ENCODE measurements around the gene TMEM171. TPM values are rescaled to one million over a fixed set of nuclear protein-coding genes. Genes with fewer than 3 reads are reported as not detected.

TMEM171 gene
- total and polyA plus RNA-seq, 8 donors = 1.2 to 59.8 (median 8.0) TPM

DNA sequence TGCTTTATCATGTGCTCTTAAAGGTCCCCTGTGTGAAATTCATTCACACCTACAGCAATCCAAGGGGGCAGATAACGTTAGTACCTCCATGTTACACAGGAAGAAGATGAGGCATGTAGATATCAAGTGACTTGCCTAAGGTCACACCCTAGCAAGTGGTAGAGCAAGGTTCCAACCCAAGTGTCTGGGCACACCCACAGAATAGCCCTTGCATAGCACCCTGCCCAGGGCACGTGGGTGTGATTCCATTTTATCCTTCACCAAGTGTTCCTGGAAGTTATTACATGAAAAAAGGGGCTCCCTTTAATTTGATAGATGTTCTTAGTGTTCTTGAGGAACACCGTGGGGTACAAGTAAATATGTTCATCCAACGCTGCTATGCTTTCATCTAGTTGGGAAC, 4.9 kb downstream of the TMEM171 start:
- H3K27ac ChIP-seq = no peak overlapping the region
- WGBS, 5 donors = 66 to 80% (median 68%) methylated on average over 4 of the region's 4 CpGs
- H3K4me1 ChIP-seq = peaks cover 6 to 19% (median 14%) of the 10 kb centered on the region in 4 donors

DNA sequence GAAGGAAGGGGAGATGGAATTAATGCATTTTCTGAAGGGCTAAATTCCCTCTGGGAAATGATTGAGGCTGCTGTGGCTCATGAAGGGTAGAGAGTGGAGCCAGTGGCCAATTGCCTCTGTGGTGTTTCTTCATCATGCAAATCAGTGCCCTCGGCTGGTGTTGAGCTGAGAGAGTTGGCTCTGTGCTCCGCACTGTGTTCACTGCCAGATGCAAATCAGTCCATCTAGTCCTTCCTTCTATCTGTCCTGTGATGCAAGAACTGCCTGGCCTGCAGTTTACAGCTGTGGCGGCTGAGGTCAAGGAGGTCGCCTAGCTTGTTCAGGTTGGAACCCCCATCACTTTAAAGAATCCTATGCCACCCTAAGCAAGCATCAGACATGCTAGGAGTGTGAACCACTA, 6.0 kb downstream of the TMEM171 start:
- H3K36me3 ChIP-seq = no peaks in the 10 kb centered on the region
- WGBS, 5 donors = 78 to 89% (median 80%) methylated on average over 4 of the region's 4 CpGs
- intact Hi-C loops (cut with DNase I; ENCODE audit: low total_unique reads) = no loop called here
- H3K9me3 ChIP-seq = no peaks in the 10 kb centered on the region
- H3K4me1 ChIP-seq = peaks cover 0 to 9% (median 4%) of the 10 kb centered on the region in 4 donors
- DNase-seq = no peak
- H3K27me3 ChIP-seq = peaks cover 0 to 42% (median 4%) of the 10 kb centered on the region in 3 donors
- TF ChIP-seq POLR2A (IDR thresholded peaks at IDR 0.05) = no peak
- no peak for TF ChIP-seq EP300 (IDR thresholded peaks at IDR 0.05)
- no peak for TF ChIP-seq POLR2AphosphoS5 (IDR thresholded peaks at IDR 0.05)
- TF ChIP-seq, protein P1, sequence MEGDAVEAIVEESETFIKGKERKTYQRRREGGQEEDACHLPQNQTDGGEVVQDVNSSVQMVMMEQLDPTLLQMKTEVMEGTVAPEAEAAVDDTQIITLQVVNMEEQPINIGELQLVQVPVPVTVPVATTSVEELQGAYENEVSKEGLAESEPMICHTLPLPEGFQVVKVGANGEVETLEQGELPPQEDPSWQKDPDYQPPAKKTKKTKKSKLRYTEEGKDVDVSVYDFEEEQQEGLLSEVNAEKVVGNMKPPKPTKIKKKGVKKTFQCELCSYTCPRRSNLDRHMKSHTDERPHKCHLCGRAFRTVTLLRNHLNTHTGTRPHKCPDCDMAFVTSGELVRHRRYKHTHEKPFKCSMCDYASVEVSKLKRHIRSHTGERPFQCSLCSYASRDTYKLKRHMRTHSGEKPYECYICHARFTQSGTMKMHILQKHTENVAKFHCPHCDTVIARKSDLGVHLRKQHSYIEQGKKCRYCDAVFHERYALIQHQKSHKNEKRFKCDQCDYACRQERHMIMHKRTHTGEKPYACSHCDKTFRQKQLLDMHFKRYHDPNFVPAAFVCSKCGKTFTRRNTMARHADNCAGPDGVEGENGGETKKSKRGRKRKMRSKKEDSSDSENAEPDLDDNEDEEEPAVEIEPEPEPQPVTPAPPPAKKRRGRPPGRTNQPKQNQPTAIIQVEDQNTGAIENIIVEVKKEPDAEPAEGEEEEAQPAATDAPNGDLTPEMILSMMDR (IDR thresholded peaks at IDR 0.05) = no peak
- no peak overlapping the region for H3K4me3 ChIP-seq
- no peak overlapping the region for H3K27ac ChIP-seq

More for the DNA sequence above, 4.9 kb downstream of the TMEM171 start:
- Histone ChIP-seq H3K9me3 (no peaks in the 10 kb centered on the region), H3K27me3 (peaks cover 0 to 51% (median 5%) of the 10 kb centered on the region in 3 donors), H3K36me3 (no peaks in the 10 kb centered on the region), H3K4me3 (no peak overlapping the region)
- TF ChIP-seq EP300 (IDR thresholded peaks at IDR 0.05) (no peak), POLR2A (IDR thresholded peaks at IDR 0.05) (no peak)
- TF ChIP-seq, protein P1 (IDR thresholded peaks at IDR 0.05) = no peak
- DNase-seq = no peak
- intact Hi-C loops (cut with DNase I; ENCODE audit: low total_unique reads) = no loop called here

DNA sequence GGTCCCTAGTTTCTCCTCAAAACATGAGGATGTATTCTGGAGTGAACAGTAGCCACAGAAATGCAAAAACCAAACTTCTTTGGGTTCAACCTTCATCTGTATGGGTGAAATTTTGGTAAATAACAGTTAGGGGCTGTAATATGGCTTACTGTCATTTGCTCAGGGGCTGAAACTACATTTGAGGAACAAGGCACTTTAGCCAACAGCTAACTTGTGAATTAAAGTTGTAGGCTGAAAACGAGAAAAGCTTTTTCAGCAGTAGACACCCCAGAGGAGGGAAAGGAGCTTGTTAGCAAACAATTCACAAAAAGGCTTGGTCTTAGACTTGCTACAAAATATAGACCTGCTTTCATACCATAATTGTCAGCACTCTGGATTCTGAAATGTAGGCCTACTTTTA, 6.6 kb downstream of the TMEM171 start:
- 59 to 80% (median 74%) methylated on average over 1 of the region's 1 CpG for WGBS, 5 donors

DNA sequence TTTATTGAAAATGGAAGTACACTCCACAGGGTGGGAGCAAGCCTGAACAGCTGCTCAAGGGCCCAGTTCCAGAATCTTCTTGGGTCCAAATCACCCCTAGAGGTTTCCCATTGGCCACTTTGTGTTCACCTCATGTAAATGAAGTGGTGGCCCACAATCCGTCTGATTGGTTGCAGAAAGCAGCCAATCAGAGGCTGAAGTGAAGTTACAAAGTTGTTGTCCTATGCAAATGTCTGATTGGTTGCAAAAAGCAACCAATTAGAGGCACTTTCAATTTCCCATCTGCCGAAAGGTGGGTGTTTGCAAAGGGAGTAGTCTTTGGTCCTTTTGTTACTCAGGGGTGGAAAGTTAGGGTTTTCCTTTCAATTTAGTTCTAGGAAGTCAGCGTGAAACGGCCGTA, 8.8 kb downstream of the TMEM171 start:
- 59 to 71% (median 64%) methylated on average over 5 of the region's 5 CpGs for whole genome bisulfite sequencing, 5 donors
- DNase-seq = peak in 1 of 2 donors; percentile 22
- Histone ChIP-seq H3K27ac (peak overlapping the region in 3 of 5 donors; percentile 8 to 48 (median 38)), H3K4me1 (peaks cover 0 to 8% (median 0%) of the 10 kb centered on the region in 4 donors), H3K9me3 (no peaks in the 10 kb centered on the region), H3K27me3 (peaks cover 0 to 18% (median 0%) of the 10 kb centered on the region in 3 donors), H3K36me3 (no peaks in the 10 kb centered on the region), H3K4me3 (no peak overlapping the region)
- intact Hi-C loops (cut with DNase I; ENCODE audit: low total_unique reads) = no loop called here
- TF ChIP-seq, protein P1 (IDR thresholded peaks at IDR 0.05) = no peak
- no peak for TF ChIP-seq EP300 (IDR thresholded peaks at IDR 0.05)
- TF ChIP-seq POLR2AphosphoS5 (IDR thresholded peaks at IDR 0.05) = no peak
- no peak for TF ChIP-seq POLR2A (IDR thresholded peaks at IDR 0.05)

More for the DNA sequence above, 6.6 kb downstream of the TMEM171 start:
- Histone ChIP-seq H3K27ac (no peak overlapping the region), H3K27me3 (peaks cover 0 to 36% (median 4%) of the 10 kb centered on the region in 3 donors), H3K36me3 (no peaks in the 10 kb centered on the region), H3K4me1 (peaks cover 0 to 8% (median 4%) of the 10 kb centered on the region in 4 donors), H3K4me3 (no peak overlapping the region), H3K9me3 (no peaks in the 10 kb centered on the region)
- intact Hi-C loops (cut with DNase I; ENCODE audit: low total_unique reads) = no loop called here
- no peak for DNase-seq
- no peak for TF ChIP-seq EP300 (IDR thresholded peaks at IDR 0.05)
- TF ChIP-seq POLR2A (IDR thresholded peaks at IDR 0.05) = no peak

DNA sequence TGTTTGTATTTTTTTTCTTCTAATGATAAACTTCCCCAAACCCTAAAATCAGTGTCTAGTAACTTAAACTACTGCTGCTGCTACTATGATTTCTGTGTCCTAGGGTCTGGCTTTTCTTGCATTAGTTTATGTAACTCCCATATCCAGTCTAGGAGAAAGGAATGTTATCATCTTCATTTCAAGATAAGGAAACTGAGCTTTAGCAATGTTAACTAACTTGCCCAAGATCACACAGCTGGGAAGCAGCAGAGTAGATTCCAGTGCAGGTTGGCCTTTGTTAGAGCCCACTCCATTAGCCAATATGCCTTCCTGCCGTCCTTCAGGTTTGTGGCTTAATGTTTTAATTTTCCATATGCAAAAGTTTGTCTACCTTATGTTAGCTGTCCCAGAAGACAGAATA, 10.4 kb downstream of the TMEM171 start:
- WGBS, 5 donors = 44 to 64% (median 60%) methylated on average over 1 of the region's 1 CpG
- intact Hi-C loops (cut with DNase I; ENCODE audit: low total_unique reads) = no loop called here
- no peak overlapping the region for H3K27ac ChIP-seq
- no peak for DNase-seq
- H3K4me1 ChIP-seq = peaks cover 0 to 8% (median 0%) of the 10 kb centered on the region in 4 donors
- H3K27me3 ChIP-seq = peaks cover 0 to 12% (median 0%) of the 10 kb centered on the region in 3 donors
- no peaks in the 10 kb centered on the region for H3K9me3 ChIP-seq
- H3K36me3 ChIP-seq = no peaks in the 10 kb centered on the region
- no peak overlapping the region for H3K4me3 ChIP-seq
- TF ChIP-seq POLR2AphosphoS5 (IDR thresholded peaks at IDR 0.05) = no peak
- no peak for TF ChIP-seq EP300 (IDR thresholded peaks at IDR 0.05)
